A549 (cell line): Measurements from ENCODE around the gene ANKRD29. TPM values are rescaled to one million over a fixed set of nuclear protein-coding genes. Genes with fewer than 3 reads are reported as not detected.

Source experiments
- ATAC-seq, 2 experiments: fragments of 200-7000 bp in 1 of 2; fragments of >200 bp in 1 of 2; cut with Nextera tagmentation in 1 of 2; cut with Tn5 transposase in 1 of 2; 3 replicates each; pipeline versions ENCODE4 v1.8.0 to v1.9.1; 2018 to 2020; ENCODE audit warnings: mild to moderate bottlenecking in 1 of 2, moderate library complexity in 1 of 2
- CTCF ChIA-PET: fragments of 300-600 bp; sonication (Branson Sonifier 250); formaldehyde crosslinking; extraction: SDS; loops from one replicate; lab custom pipeline; 2021; ENCODE audit warnings: antibody characterized with exemption, inconsistent platforms; lab: Yijun Ruan, JAX
- POLR2A ChIA-PET: fragments of 350-600 bp; formaldehyde crosslinking; extraction: SDS; loops from one replicate; lab custom pipeline; 2021; ENCODE audit warnings: antibody characterized with exemption, inconsistent platforms; lab: Yijun Ruan, JAX
- DNase-seq, 2 experiments: peaks; one replicate each; pipeline versions ENCODE4 v3.0.0 to v3.0.0-alpha.2; 2011 to 2016; ENCODE audit warnings: low read depth in 1 of 2, low spot score in 1 of 2
- FAIRE-seq: peaks from 2 replicates; lab custom pipeline; 2011; peaks lifted over from hg19 to GRCh38; lab: Jason Lieb, UNC
- H3K27ac ChIP-seq, 2 experiments: fragments of >200 bp; sonication (Bioruptor Twin); formaldehyde crosslinking; 3 replicates each; pipeline ENCODE4 v1.5.1; 2016 to 2017
- H3K4me1 ChIP-seq: fragments of >200 bp; sonication (Bioruptor Twin); formaldehyde crosslinking; 3 replicates; pipeline ENCODE4 v1.6.1; 2016
- H3K4me2 ChIP-seq: fragments of >200 bp; sonication (Bioruptor Twin); formaldehyde crosslinking; 3 replicates; pipeline ENCODE4 v1.6.1; 2016
- H3K4me3 ChIP-seq: fragments of >200 bp; sonication (Bioruptor Twin); formaldehyde crosslinking; 3 replicates; pipeline ENCODE4 v1.5.1; 2016
- H3K9me3 ChIP-seq: fragments of >200 bp; sonication (Bioruptor Twin); formaldehyde crosslinking; 3 replicates; pipeline ENCODE4 v1.6.1; 2016
- BHLHE40 ChIP-seq: IDR thresholded peaks from 2 replicates; pipeline ENCODE4 v1.6.1; 2012; ENCODE audit warnings: low read depth, low read length, inconsistent platforms
- CBX2 ChIP-seq: fragments of 200-600 bp; sonication (generic); IDR thresholded peaks from 2 replicates; pipeline ENCODE4 v1.6.1; 2016; ENCODE audit warnings: low read depth, mild to moderate bottlenecking, borderline replicate concordance
- CBX8 ChIP-seq: fragments of 200-600 bp; sonication (generic); IDR thresholded peaks from 2 replicates; pipeline ENCODE4 v1.6.1; 2016
- EHF ChIP-seq: fragments of 250-450 bp; sonication (Bioruptor Pico); IDR thresholded peaks from 2 replicates; pipeline ENCODE4 v1.5.0; 2020; ENCODE audit warnings: mild to moderate bottlenecking
- FOSB ChIP-seq: fragments of 250-450 bp; sonication (Bioruptor Pico); IDR thresholded peaks from 2 replicates; pipeline ENCODE4 v1.5.0; 2020; ENCODE audit warnings: mild to moderate bottlenecking, moderate library complexity
- FOSL2 ChIP-seq, 2 experiments: fragments of 450-650 bp in 1 of 2; fragments of >200 bp in 1 of 2; sonication (Bioruptor Twin) in 1 of 2; formaldehyde crosslinking; IDR thresholded peaks; 2 replicates each; pipeline versions ENCODE4 v1.5.0 to v1.6.1; 2016 to 2020; ENCODE audit warnings: mild to moderate bottlenecking in 1 of 2, moderate library complexity in 1 of 2
- GATA3 ChIP-seq: IDR thresholded peaks from 2 replicates; pipeline ENCODE4 v1.6.1; 2012; ENCODE audit warnings: borderline replicate concordance
- HDAC2 ChIP-seq: fragments of 200-600 bp; sonication (generic); IDR thresholded peaks from 2 replicates; pipeline ENCODE4 v1.6.1; 2016
- HMGXB4 ChIP-seq: fragments of 250-450 bp; sonication (Bioruptor Pico); IDR thresholded peaks from 2 replicates; pipeline ENCODE4 v1.5.0; 2021; ENCODE audit warnings: mild to moderate bottlenecking, moderate library complexity, borderline replicate concordance
- HOXA7 ChIP-seq: fragments of 250-450 bp; sonication (Bioruptor Pico); IDR thresholded peaks from 2 replicates; pipeline ENCODE4 v1.5.0; 2020; ENCODE audit warnings: mild to moderate bottlenecking, moderate library complexity
- HOXB13 ChIP-seq: fragments of 250-450 bp; sonication (Bioruptor Pico); IDR thresholded peaks from 2 replicates; pipeline ENCODE4 v1.5.0; 2020; ENCODE audit warnings: low read depth, mild to moderate bottlenecking, moderate library complexity
- JUN ChIP-seq, 2 experiments: fragments of >200 bp; sonication (Bioruptor Twin); formaldehyde crosslinking; IDR thresholded peaks; 2 replicates in 1 of 2; 3 replicates in 1 of 2; pipeline ENCODE4 v1.6.1; 2016 to 2017
- MAFK ChIP-seq: fragments of 450-650 bp; IDR thresholded peaks from 2 replicates; pipeline ENCODE4 v1.6.1; 2014; ENCODE audit not compliant: partially characterized antibody
- NFE2L2 ChIP-seq: fragments of 150-350 bp; conservative IDR thresholded peaks from 2 replicates; pipeline ENCODE4 v1.6.1; 2014; ENCODE audit warnings: low read length
- NPAS2 ChIP-seq: fragments of 250-450 bp; sonication (Bioruptor Pico); IDR thresholded peaks from 2 replicates; pipeline ENCODE4 v1.8.0; 2022; ENCODE audit warnings: mild to moderate bottlenecking, moderate library complexity, borderline replicate concordance
- PBX3 ChIP-seq: IDR thresholded peaks from 2 replicates; pipeline ENCODE4 v1.6.1; 2012
- PHF8 ChIP-seq: fragments of 200-600 bp; sonication (generic); IDR thresholded peaks from 2 replicates; pipeline ENCODE4 v1.6.1; 2016; ENCODE audit warnings: low read depth, mild to moderate bottlenecking, antibody characterized with exemption, moderate library complexity, borderline replicate concordance
- POLR2A ChIP-seq: IDR thresholded peaks from 2 replicates; pipeline ENCODE4 v1.6.1; 2012; ENCODE audit warnings: mild to moderate bottlenecking, low read length
- POLR2AphosphoS2 ChIP-seq: conservative IDR thresholded peaks from 2 replicates; pipeline ENCODE4 v1.6.1; 2012; ENCODE audit warnings: low read length, improper control_type of control experiment, inconsistent platforms
- RAD21 ChIP-seq, 2 experiments: fragments of >200 bp in 1 of 2; sonication (Bioruptor Twin) in 1 of 2; formaldehyde crosslinking in 1 of 2; IDR thresholded peaks in 1 of 2; conservative IDR thresholded peaks in 1 of 2; 2 replicates in 1 of 2; 3 replicates in 1 of 2; pipeline ENCODE4 v1.6.1; 2012 to 2018; ENCODE audit warnings: inconsistent platforms in 1 of 2
- RFX5 ChIP-seq: fragments of 450-650 bp; IDR thresholded peaks from 2 replicates; pipeline ENCODE4 v1.7.1; 2014; ENCODE audit warnings: antibody characterized with exemption, mild to moderate bottlenecking, moderate library complexity
- SREBF2 ChIP-seq: fragments of 450-650 bp; IDR thresholded peaks from 2 replicates; pipeline ENCODE4 v1.6.1; 2014; ENCODE audit warnings: mild to moderate bottlenecking, moderate library complexity
- TFCP2L1 ChIP-seq: fragments of 250-450 bp; sonication (Bioruptor Pico); IDR thresholded peaks from 2 replicates; pipeline ENCODE4 v1.5.0; 2021; ENCODE audit warnings: mild to moderate bottlenecking
- TP53 ChIP-seq: fragments of 250-450 bp; sonication (Bioruptor Pico); IDR thresholded peaks from 2 replicates; pipeline ENCODE4 v1.5.0; 2021; ENCODE audit warnings: mild to moderate bottlenecking, moderate library complexity
- ZNF302 ChIP-seq: fragments of 250-450 bp; sonication (Bioruptor Pico); IDR thresholded peaks from 2 replicates; pipeline ENCODE4 v1.9.0; 2021; ENCODE audit warnings: inconsistent platforms, mild to moderate bottlenecking, moderate library complexity
- WGBS: methylation state at CpG from one replicate; pipeline ENCODE4 v1.1.6; 2017; ENCODE audit errors: missing lambda C conversion rate; 5-methylcytosine and 5-hydroxymethylcytosine counted together
- polyA plus RNA-seq, 4 experiments: library from polyadenylated mRNA; depleted of rRNA in 3 of 4; stranded (reverse); fragments of >200 nt; fragmentation: RNase III in 1 of 4; extraction: RNeasy Plus Mini Kit Qiagen cat#74134 plus additional on column Dnase treatment in 1 of 4; gene quantifications; 2 replicates in 3 of 4; 3 replicates in 1 of 4; pipeline ENCODE4 v1.2.3, GENCODE V29; 2011 to 2017
- TF ChIP-seq, protein P1 (sequence below): fragments of >200 bp; sonication (Bioruptor Twin); formaldehyde crosslinking; IDR thresholded peaks from 3 replicates; pipeline ENCODE4 v1.5.1; 2016
- TF ChIP-seq, protein P2 (sequence below): fragments of 150-350 bp; IDR thresholded peaks from 2 replicates; pipeline ENCODE4 v1.6.1; 2014; ENCODE audit warnings: low read depth, mild to moderate bottlenecking, low read length
- TF ChIP-seq, protein P3 (sequence below): fragments of 450-650 bp; IDR thresholded peaks from 2 replicates; pipeline ENCODE4 v1.6.1; 2014; ENCODE audit warnings: antibody characterized with exemption
- TF ChIP-seq, protein P4 (sequence below): IDR thresholded peaks from 2 replicates; pipeline ENCODE4 v1.6.1; 2012; ENCODE audit warnings: low read depth, borderline replicate concordance

The ANKRD29 gene
- polyA plus RNA-seq, 2 of the 4 experiments (the other 2 are of a cell fraction), result 12.4 to 25.4 TPM

GRCh38 chr18:23626451-23627279 is 36.0 kb downstream of the ANKRD29 start (continued):
- TF ChIP-seq HMGXB4 (CRISPR knock-in tag), result no peak
- no peak for TF ChIP-seq FOSB (CRISPR knock-in tag)
- no peak for TF ChIP-seq POLR2AphosphoS2
- no peak for TF ChIP-seq EHF (CRISPR knock-in tag)
- TF ChIP-seq, protein P1, sequence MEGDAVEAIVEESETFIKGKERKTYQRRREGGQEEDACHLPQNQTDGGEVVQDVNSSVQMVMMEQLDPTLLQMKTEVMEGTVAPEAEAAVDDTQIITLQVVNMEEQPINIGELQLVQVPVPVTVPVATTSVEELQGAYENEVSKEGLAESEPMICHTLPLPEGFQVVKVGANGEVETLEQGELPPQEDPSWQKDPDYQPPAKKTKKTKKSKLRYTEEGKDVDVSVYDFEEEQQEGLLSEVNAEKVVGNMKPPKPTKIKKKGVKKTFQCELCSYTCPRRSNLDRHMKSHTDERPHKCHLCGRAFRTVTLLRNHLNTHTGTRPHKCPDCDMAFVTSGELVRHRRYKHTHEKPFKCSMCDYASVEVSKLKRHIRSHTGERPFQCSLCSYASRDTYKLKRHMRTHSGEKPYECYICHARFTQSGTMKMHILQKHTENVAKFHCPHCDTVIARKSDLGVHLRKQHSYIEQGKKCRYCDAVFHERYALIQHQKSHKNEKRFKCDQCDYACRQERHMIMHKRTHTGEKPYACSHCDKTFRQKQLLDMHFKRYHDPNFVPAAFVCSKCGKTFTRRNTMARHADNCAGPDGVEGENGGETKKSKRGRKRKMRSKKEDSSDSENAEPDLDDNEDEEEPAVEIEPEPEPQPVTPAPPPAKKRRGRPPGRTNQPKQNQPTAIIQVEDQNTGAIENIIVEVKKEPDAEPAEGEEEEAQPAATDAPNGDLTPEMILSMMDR, result no peak
- no peak for TF ChIP-seq HDAC2
- TF ChIP-seq RFX5, result no peak
- TF ChIP-seq, protein P2, sequence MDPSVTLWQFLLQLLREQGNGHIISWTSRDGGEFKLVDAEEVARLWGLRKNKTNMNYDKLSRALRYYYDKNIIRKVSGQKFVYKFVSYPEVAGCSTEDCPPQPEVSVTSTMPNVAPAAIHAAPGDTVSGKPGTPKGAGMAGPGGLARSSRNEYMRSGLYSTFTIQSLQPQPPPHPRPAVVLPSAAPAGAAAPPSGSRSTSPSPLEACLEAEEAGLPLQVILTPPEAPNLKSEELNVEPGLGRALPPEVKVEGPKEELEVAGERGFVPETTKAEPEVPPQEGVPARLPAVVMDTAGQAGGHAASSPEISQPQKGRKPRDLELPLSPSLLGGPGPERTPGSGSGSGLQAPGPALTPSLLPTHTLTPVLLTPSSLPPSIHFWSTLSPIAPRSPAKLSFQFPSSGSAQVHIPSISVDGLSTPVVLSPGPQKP, result no peak
- TF ChIP-seq, protein P3, sequence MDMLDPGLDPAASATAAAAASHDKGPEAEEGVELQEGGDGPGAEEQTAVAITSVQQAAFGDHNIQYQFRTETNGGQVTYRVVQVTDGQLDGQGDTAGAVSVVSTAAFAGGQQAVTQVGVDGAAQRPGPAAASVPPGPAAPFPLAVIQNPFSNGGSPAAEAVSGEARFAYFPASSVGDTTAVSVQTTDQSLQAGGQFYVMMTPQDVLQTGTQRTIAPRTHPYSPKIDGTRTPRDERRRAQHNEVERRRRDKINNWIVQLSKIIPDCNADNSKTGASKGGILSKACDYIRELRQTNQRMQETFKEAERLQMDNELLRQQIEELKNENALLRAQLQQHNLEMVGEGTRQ, result no peak
- peak; percentile 73; the same call in 1 of the 2 replicates for TF ChIP-seq HOXB13 (CRISPR knock-in tag)
- TF ChIP-seq CBX2, result no peak
- no peak for TF ChIP-seq SREBF2
- TF ChIP-seq BHLHE40, result no peak
- no peak for TF ChIP-seq TFCP2L1 (CRISPR knock-in tag)
- TF ChIP-seq NFE2L2, result no peak
- no peak for TF ChIP-seq TP53
- no peak for TF ChIP-seq JUN (IDR thresholded peaks at IDR 0.05)
- TF ChIP-seq ZNF302 (CRISPR knock-in tag), result 0 out of 2 replicates have a peak, but pooled peaks have one; percentile 17
- TF ChIP-seq, protein P4, sequence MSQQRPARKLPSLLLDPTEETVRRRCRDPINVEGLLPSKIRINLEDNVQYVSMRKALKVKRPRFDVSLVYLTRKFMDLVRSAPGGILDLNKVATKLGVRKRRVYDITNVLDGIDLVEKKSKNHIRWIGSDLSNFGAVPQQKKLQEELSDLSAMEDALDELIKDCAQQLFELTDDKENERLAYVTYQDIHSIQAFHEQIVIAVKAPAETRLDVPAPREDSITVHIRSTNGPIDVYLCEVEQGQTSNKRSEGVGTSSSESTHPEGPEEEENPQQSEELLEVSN, result 0 out of 2 replicates have a peak, but pooled peaks have one; percentile 28
- TF ChIP-seq NPAS2 (CRISPR knock-in tag), result no peak
- TF ChIP-seq FOSL2 (IDR thresholded peaks at IDR 0.05), result no peak
- peak; percentile 37; the same call in 1 of the 2 replicates for TF ChIP-seq FOSL2 (CRISPR knock-in tag; IDR thresholded peaks at IDR 0.05)

- Histone ChIP-seq H3K4me3 (no peak overlapping the region), H3K4me2 (no peak overlapping the region), H3K9me3 (no peaks in the 10 kb centered on the region), H3K4me1 (peaks cover 57% of the 10 kb centered on the region), H3K27ac (peak overlapping the region; percentile 70 to 78; a peak in 3 of 6 replicates)
- ChIA-PET POLR2A (no interaction called here), CTCF (interaction anchor here (1.3 to 5.8 kb wide), 6 partner anchors 13 to 79 kb away, joined by 3 to 89 read pairs (median 6); partner anchors contain the start of gene LAMA3)
- ATAC-seq (no peak), DNase-seq (no peak), FAIRE-seq (no peak)
- 90% methylated on average over 3 of the region's 3 CpGs for WGBS
- TF ChIP-seq POLR2A (no peak), PBX3 (no peak), EHF (CRISPR knock-in tag) (no peak), HMGXB4 (CRISPR knock-in tag) (no peak), CBX8 (no peak), RAD21 (conservative IDR thresholded peaks at IDR 0.05 in 1 of 2, IDR thresholded peaks at IDR 0.05 in 1 of 2) (no peak), PHF8 (no peak), HDAC2 (no peak), GATA3 (no peak), MAFK (no peak), HOXA7 (CRISPR knock-in tag) (no peak)
These were observed 39.7 kb downstream of the ANKRD29 start for GRCh38 chr18:23623040-23623439.
